ENCODE measurements around the gene ASMTL.

DNA sequence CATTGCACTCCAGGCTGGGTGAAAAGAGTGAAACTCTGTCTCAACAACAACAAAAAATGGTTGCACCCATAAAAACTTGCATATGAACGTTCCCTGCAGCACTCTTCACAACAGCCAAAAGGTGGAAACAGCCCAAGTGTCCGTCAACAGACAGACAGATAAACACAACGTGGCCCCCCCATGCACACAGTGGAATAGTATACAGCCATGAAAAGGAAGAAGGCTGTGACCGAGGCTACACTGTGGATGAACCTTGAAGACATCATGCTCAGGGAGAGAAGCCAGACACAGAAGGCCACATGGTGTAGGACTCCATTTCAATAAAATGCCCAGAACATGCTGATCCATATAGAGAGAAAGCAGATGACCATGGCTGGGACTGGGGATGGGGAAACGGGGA lies 33.5 kb upstream of the ASMTL start:
- no peak for TF ChIP-seq EZH2phosphoT487 (conservative IDR thresholded peaks at IDR 0.05; ENCODE audit: low read length)
- TF ChIP-seq, protein P1, sequence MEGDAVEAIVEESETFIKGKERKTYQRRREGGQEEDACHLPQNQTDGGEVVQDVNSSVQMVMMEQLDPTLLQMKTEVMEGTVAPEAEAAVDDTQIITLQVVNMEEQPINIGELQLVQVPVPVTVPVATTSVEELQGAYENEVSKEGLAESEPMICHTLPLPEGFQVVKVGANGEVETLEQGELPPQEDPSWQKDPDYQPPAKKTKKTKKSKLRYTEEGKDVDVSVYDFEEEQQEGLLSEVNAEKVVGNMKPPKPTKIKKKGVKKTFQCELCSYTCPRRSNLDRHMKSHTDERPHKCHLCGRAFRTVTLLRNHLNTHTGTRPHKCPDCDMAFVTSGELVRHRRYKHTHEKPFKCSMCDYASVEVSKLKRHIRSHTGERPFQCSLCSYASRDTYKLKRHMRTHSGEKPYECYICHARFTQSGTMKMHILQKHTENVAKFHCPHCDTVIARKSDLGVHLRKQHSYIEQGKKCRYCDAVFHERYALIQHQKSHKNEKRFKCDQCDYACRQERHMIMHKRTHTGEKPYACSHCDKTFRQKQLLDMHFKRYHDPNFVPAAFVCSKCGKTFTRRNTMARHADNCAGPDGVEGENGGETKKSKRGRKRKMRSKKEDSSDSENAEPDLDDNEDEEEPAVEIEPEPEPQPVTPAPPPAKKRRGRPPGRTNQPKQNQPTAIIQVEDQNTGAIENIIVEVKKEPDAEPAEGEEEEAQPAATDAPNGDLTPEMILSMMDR (IDR thresholded peaks at IDR 0.05; ENCODE audit: insufficient read depth, low read length, poor library complexity, severe bottlenecking), result no peak

All from SU-DHL-6 (cell line).